GM20000 (cell line): ENCODE data around the gene POMT2.

Source experiments
- DNase-seq: peaks from one replicate; pipeline ENCODE4 v3.0.0; 2012; ENCODE audit warnings: low spot score
- TF ChIP-seq, protein P1 (sequence below): IDR thresholded peaks from 2 replicates; pipeline ENCODE4 v1.5.1; 2012; ENCODE audit warnings: mild to moderate bottlenecking, control low read depth; ENCODE audit errors: extremely low read depth, missing control alignments

Gene POMT2

DNA sequence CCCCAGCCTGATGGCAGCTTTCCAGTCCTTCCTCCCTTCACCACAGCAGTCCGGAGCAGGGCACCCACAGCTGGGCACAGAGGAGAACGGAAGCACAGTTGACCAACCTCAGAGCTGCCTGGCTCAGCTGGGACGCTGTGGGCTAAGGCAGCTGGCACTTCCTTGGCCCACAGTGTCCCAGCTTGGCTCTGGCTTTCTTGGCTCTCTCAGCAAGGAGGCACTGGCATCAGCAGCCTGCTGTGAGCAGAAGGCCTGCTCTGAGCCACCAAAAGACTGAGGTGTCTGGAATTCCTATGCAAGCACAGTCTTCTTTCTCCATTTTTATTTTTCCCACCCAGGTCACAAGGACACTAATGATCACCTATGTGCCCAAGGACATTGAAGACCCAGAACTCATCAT is 82.3 kb downstream of the POMT2 start:
- no peak for DNase-seq
- TF ChIP-seq, protein P1, sequence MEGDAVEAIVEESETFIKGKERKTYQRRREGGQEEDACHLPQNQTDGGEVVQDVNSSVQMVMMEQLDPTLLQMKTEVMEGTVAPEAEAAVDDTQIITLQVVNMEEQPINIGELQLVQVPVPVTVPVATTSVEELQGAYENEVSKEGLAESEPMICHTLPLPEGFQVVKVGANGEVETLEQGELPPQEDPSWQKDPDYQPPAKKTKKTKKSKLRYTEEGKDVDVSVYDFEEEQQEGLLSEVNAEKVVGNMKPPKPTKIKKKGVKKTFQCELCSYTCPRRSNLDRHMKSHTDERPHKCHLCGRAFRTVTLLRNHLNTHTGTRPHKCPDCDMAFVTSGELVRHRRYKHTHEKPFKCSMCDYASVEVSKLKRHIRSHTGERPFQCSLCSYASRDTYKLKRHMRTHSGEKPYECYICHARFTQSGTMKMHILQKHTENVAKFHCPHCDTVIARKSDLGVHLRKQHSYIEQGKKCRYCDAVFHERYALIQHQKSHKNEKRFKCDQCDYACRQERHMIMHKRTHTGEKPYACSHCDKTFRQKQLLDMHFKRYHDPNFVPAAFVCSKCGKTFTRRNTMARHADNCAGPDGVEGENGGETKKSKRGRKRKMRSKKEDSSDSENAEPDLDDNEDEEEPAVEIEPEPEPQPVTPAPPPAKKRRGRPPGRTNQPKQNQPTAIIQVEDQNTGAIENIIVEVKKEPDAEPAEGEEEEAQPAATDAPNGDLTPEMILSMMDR, result no peak

DNA sequence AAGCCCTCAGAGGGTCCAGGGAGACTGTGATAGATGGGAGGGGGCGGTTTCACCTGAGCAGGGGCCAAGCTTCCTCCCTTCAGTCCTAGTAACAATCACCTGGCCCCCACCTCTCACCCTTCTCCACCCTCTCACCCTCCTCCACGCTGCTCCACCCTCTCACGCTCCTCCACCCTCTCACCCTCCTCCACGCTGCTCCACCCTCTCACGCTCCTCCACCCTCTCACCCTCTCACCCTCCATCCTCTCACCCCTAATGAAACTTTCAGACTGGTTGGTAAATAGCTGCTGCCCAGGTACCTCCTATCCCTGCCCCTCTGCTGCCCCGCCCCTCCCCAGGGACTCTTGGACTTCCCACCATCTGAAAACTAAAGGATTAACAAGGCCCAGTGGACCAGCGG is 83.9 kb downstream of the POMT2 start:
- DNase-seq, result no peak
- TF ChIP-seq, protein P1, result no peak

DNA sequence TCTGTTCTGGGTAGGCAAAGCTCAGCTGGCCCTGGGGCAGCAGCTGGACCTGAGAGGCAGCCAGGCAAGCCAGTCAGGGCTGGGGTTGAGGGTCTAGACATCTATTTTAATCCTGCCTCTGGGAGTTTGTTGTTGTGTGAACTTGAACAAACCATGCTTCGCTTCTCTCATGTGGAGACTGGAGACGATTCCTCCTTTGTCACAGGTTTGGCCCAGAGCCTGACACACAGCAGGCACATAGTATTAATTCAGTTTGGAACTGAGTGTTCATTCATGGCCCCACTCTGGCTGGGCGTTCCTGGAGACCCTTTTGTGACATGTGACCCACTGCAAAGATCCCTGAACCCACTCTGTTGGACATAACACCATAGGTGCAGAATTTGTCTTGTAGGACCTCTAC is 89.0 kb downstream of the POMT2 start:
- no peak for DNase-seq
- TF ChIP-seq, protein P1, result no peak

DNA sequence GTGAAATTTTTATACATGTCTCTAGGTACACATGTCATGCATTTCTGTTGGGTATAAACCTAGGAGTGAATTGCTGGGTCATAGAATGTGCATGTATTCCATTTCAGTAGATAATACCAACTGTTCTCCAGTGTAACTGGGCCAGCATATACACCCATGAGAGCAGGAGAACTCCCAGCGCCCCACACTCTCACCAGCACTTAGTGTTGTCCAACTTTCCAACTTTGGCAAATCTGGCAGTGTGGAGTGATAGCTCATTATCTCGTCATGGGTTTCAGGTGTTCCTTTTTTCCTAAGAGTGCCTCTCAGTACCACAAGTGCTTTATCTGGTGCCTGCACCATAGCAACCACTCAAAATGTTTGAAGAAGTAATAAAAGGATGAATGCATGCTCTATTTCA is 89.8 kb downstream of the POMT2 start:
- DNase-seq, result no peak
- TF ChIP-seq, protein P1, result no peak

DNA sequence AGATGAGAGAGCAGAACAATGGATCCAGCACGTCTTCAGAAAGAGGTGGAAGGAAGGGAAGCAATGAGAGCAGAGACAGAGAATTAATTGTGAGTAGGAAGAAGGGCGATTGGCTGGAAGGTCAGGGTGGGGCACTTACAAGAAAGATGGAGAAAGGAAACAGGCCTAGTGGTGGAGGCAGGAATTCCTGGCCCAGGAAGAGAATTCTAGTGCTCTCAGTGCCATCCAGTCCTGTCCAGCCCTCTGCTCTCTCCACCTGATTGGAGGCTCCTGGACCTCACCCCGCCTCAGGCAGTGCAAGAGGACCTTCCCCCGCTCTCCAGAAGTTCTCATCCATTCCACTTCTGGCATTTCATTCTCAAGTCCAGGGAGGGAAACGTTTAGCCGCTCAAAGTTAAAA is 92.6 kb downstream of the POMT2 start:
- TF ChIP-seq, protein P1, result no peak

DNA sequence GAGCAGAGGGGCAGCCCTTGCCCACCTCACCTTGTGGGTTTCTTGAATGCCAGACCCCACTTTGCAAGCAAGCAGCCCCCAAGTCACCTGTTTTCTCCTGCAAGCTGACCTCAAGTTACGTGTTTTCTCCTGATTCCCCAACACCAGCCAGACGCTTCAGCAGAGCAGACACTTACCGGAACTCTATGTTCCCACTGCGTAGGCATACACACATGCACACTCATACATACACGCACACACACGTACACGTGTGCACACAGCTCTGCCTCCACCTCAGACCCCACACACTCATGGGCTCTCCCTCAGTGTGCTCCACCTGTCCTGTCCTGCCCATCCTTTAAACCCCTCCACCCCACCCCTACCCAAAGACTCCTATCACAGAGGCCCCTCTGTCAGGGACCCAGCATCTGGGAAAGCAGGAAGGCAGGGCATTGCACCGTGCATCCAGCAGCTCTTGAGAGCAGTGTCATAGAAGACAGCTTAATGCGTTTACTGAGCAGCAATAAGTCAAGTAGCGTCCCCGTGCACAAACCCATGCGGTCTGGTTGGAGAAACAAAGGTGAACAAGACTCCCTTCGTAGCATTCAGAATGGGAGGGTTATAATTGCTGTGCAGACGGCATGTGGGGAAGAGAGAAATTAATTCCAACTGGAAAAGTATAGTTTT is 94.7 kb downstream of the POMT2 start:
- no peak for DNase-seq
- TF ChIP-seq, protein P1, result no peak

More for the DNA sequence above, 92.6 kb downstream of the POMT2 start:
- DNase-seq, result no peak

DNA sequence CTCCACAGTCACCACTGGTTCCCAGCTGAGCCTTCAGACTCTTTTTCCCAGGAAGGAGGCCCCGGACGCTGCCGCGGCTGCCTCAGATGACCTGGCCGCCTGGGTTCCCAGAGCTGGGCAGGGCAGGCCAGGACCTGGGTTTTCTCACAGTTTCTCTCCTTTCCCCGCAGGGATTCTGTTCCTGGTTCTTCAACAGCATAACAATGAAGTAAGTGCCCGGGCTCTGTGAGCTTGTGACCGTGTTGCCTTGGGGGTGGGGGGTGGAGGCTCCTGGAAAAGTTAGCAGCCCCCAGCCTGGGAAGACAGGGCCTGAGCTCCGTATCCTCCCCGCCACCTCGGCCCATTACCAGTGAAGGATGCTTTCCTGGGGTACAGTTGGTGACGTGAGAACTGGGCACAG is 95.4 kb downstream of the POMT2 start:
- TF ChIP-seq, protein P1, result no peak
- no peak for DNase-seq
